Activated naive CD8-positive, alpha-beta T cell treated with anti-CD3 and anti-CD28 coated beads for 36 hours (primary cell): ENCODE results near the gene SNCA. TPM values are rescaled to one million over a fixed set of nuclear protein-coding genes. Genes with fewer than 3 reads are reported as not detected.

Experiments
- DNase-seq: peaks from one replicate; pipeline ENCODE4 v3.0.0; 2021
- H3K27ac Mint-ChIP-seq: one replicate; pipeline ENCODE4 v1.8.0; 2022; ENCODE audit warnings: mild to moderate bottlenecking, moderate library complexity, mixed read lengths
- H3K27me3 Mint-ChIP-seq: one replicate; pipeline ENCODE4 v1.8.0; 2022; ENCODE audit warnings: mild to moderate bottlenecking, mixed read lengths
- H3K36me3 Mint-ChIP-seq: one replicate; pipeline ENCODE4 v1.8.0; 2021; ENCODE audit warnings: mild to moderate bottlenecking, mixed read lengths
- H3K4me1 Mint-ChIP-seq: one replicate; pipeline ENCODE4 v1.8.0; 2021; ENCODE audit warnings: mixed read lengths
- H3K4me3 Mint-ChIP-seq: one replicate; pipeline ENCODE4 v1.8.0; 2022; ENCODE audit warnings: mild to moderate bottlenecking, moderate library complexity, mixed read lengths
- H3K9me3 Mint-ChIP-seq: one replicate; pipeline ENCODE4 v1.8.0; 2022; ENCODE audit warnings: mixed read lengths
- total RNA-seq, 2 experiments: library from RNA; stranded (reverse); gene quantifications; one replicate each; pipeline ENCODE4 v1.2.3, GENCODE V29; 2021

The SNCA gene
- total RNA-seq, result under 1 TPM in 1 of 2 experiments, not detected in 1; 0.56 TPM

- H3K27ac Mint-ChIP-seq, result no peak within 1 kb of the TSS
- no peaks in the 10 kb centered on the region for H3K9me3 Mint-ChIP-seq
Observed at GRCh38 chr4:89836897-89837384, at the start of gene SNCA. SNCA (minus strand) TSS chr4:89837161; CDS start chr4:89835667, 1,494 bp downstream.

GRCh38 chr4:89879215-89879614 is 42.3 kb upstream of the SNCA start:
- Mint-ChIP-seq H3K4me3 (no peak overlapping the region), H3K4me1 (peaks cover 4% of the 10 kb centered on the region), H3K27ac (no peak overlapping the region), H3K27me3 (peaks cover 4% of the 10 kb centered on the region), H3K36me3 (no peaks in the 10 kb centered on the region), H3K9me3 (no peaks in the 10 kb centered on the region)
- DNase-seq, result no peak

More at GRCh38 chr4:89836897-89837384, at the start of gene SNCA:
- Mint-ChIP-seq H3K27me3 (peaks cover 85% of the 10 kb centered on the region), H3K36me3 (no peaks in the 10 kb centered on the region), H3K4me1 (peaks cover 13% of the 10 kb centered on the region), H3K4me3 (peak within 1 kb of the TSS; percentile 69)
- peak; percentile 35 for DNase-seq

GRCh38 chr4:89878611-89879010 is 41.6 kb upstream of the SNCA start:
- no peaks in the 10 kb centered on the region for H3K36me3 Mint-ChIP-seq
- H3K4me1 Mint-ChIP-seq, result peaks cover 4% of the 10 kb centered on the region
- no peak overlapping the region for H3K4me3 Mint-ChIP-seq
- peaks cover 4% of the 10 kb centered on the region for H3K27me3 Mint-ChIP-seq
- H3K9me3 Mint-ChIP-seq, result no peaks in the 10 kb centered on the region
- no peak overlapping the region for H3K27ac Mint-ChIP-seq
- DNase-seq, result no peak

GRCh38 chr4:89876548-89876947 is 39.6 kb upstream of the SNCA start:
- Mint-ChIP-seq H3K9me3 (no peaks in the 10 kb centered on the region), H3K4me1 (peaks cover 4% of the 10 kb centered on the region), H3K27ac (no peak overlapping the region), H3K4me3 (no peak overlapping the region), H3K36me3 (no peaks in the 10 kb centered on the region), H3K27me3 (peaks cover 4% of the 10 kb centered on the region)
- DNase-seq, result no peak

GRCh38 chr4:89871211-89871610 is 34.2 kb upstream of the SNCA start:
- Mint-ChIP-seq H3K4me3 (no peak overlapping the region), H3K36me3 (no peaks in the 10 kb centered on the region), H3K27me3 (no peaks in the 10 kb centered on the region), H3K27ac (no peak overlapping the region), H3K9me3 (no peaks in the 10 kb centered on the region), H3K4me1 (no peaks in the 10 kb centered on the region)
- no peak for DNase-seq

GRCh38 chr4:89868999-89869589 is 32.1 kb upstream of the SNCA start:
- no peak overlapping the region for H3K27ac Mint-ChIP-seq
- no peaks in the 10 kb centered on the region for H3K36me3 Mint-ChIP-seq
- no peaks in the 10 kb centered on the region for H3K4me1 Mint-ChIP-seq
- H3K4me3 Mint-ChIP-seq, result no peak overlapping the region
- no peak for DNase-seq
- H3K27me3 Mint-ChIP-seq, result no peaks in the 10 kb centered on the region
- no peaks in the 10 kb centered on the region for H3K9me3 Mint-ChIP-seq

GRCh38 chr4:89868276-89868675 is 31.3 kb upstream of the SNCA start:
- Mint-ChIP-seq H3K4me1 (no peaks in the 10 kb centered on the region), H3K36me3 (no peaks in the 10 kb centered on the region), H3K4me3 (no peak overlapping the region), H3K9me3 (no peaks in the 10 kb centered on the region), H3K27me3 (no peaks in the 10 kb centered on the region), H3K27ac (no peak overlapping the region)
- DNase-seq, result no peak

GRCh38 chr4:89863533-89863932 is 26.6 kb upstream of the SNCA start:
- H3K27me3 Mint-ChIP-seq, result no peaks in the 10 kb centered on the region
- H3K27ac Mint-ChIP-seq, result no peak overlapping the region
- H3K9me3 Mint-ChIP-seq, result no peaks in the 10 kb centered on the region
- no peak overlapping the region for H3K4me3 Mint-ChIP-seq
- no peak for DNase-seq
- no peaks in the 10 kb centered on the region for H3K36me3 Mint-ChIP-seq
- H3K4me1 Mint-ChIP-seq, result no peaks in the 10 kb centered on the region

GRCh38 chr4:89860971-89861370 is 24.0 kb upstream of the SNCA start:
- Mint-ChIP-seq H3K27me3 (peaks cover 7% of the 10 kb centered on the region), H3K27ac (no peak overlapping the region), H3K36me3 (no peaks in the 10 kb centered on the region), H3K9me3 (no peaks in the 10 kb centered on the region), H3K4me1 (no peaks in the 10 kb centered on the region), H3K4me3 (no peak overlapping the region)
- DNase-seq, result no peak

- Mint-ChIP-seq H3K4me1 (no peaks in the 10 kb centered on the region), H3K36me3 (no peaks in the 10 kb centered on the region), H3K27ac (no peak overlapping the region), H3K9me3 (peaks cover 2% of the 10 kb centered on the region), H3K4me3 (no peak overlapping the region), H3K27me3 (peaks cover 14% of the 10 kb centered on the region)
- DNase-seq, result no peak
Observed at GRCh38 chr4:89855236-89855635, 18.3 kb upstream of the SNCA start.

GRCh38 chr4:89847571-89848325 is 10.8 kb upstream of the SNCA start:
- H3K27ac Mint-ChIP-seq, result no peak overlapping the region
- H3K36me3 Mint-ChIP-seq, result peaks cover 2% of the 10 kb centered on the region
- no peak overlapping the region for H3K4me3 Mint-ChIP-seq
- no peaks in the 10 kb centered on the region for H3K4me1 Mint-ChIP-seq
- DNase-seq, result no peak
- peaks cover 9% of the 10 kb centered on the region for H3K9me3 Mint-ChIP-seq
- H3K27me3 Mint-ChIP-seq, result no peaks in the 10 kb centered on the region

- H3K27ac Mint-ChIP-seq, result no peak overlapping the region
- H3K27me3 Mint-ChIP-seq, result peaks cover 70% of the 10 kb centered on the region
- no peaks in the 10 kb centered on the region for H3K36me3 Mint-ChIP-seq
Observed at GRCh38 chr4:89839558-89839957, 2.6 kb upstream of the SNCA start.

GRCh38 chr4:89837993-89838390 is 1.0 kb upstream of the SNCA start:
- H3K27me3 Mint-ChIP-seq, result peaks cover 86% of the 10 kb centered on the region
- peak overlapping the region; percentile 33 for H3K4me3 Mint-ChIP-seq
- H3K36me3 Mint-ChIP-seq, result no peaks in the 10 kb centered on the region
- DNase-seq, result no peak
- H3K9me3 Mint-ChIP-seq, result no peaks in the 10 kb centered on the region
- no peak overlapping the region for H3K27ac Mint-ChIP-seq
- H3K4me1 Mint-ChIP-seq, result peaks cover 13% of the 10 kb centered on the region

More at GRCh38 chr4:89839558-89839957, 2.6 kb upstream of the SNCA start:
- peaks cover 13% of the 10 kb centered on the region for H3K4me1 Mint-ChIP-seq
- no peak overlapping the region for H3K4me3 Mint-ChIP-seq
- H3K9me3 Mint-ChIP-seq, result no peaks in the 10 kb centered on the region
- DNase-seq, result no peak

GRCh38 chr4:89837385-89837992 is 528 bp upstream of the SNCA start:
- Mint-ChIP-seq H3K4me3 (peak overlapping the region; percentile 69), H3K27me3 (peaks cover 88% of the 10 kb centered on the region), H3K27ac (no peak overlapping the region), H3K4me1 (peaks cover 13% of the 10 kb centered on the region), H3K9me3 (no peaks in the 10 kb centered on the region), H3K36me3 (no peaks in the 10 kb centered on the region)
- peak; percentile 25 for DNase-seq

GRCh38 chr4:89836031-89836745 is 773 bp downstream of the SNCA start:
- DNase-seq, result no peak
- Mint-ChIP-seq H3K4me3 (peak overlapping the region; percentile 61), H3K9me3 (no peaks in the 10 kb centered on the region), H3K27me3 (peaks cover 78% of the 10 kb centered on the region), H3K27ac (no peak overlapping the region), H3K4me1 (peaks cover 13% of the 10 kb centered on the region), H3K36me3 (no peaks in the 10 kb centered on the region)
